Measurements from ENCODE around the gene PFDN1.

DNA sequence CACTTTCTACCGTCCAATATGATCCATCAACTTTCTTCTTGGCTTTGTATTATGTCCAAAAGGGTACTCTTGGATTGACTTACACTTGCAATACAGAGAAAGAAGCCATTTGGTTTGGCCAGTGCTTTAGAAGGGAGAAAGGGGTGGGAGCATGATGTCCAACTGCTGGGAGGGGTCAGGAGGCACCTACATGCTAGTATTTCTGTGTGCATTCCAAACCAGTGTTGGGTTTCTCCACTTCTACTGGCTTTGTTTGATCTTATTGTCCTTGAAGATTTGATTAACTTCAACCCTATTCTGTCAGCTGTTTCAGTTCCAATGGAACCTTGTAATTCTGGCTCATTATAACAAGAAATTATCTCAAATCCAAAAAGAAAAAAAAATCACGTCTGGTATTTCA lies 100.3 kb downstream of the PFDN1 start:
- TF ChIP-seq EZH2 (IDR thresholded peaks at IDR 0.05; ENCODE audit: low read depth, unreplicated experiment): no peak
- TF ChIP-seq, protein P1, sequence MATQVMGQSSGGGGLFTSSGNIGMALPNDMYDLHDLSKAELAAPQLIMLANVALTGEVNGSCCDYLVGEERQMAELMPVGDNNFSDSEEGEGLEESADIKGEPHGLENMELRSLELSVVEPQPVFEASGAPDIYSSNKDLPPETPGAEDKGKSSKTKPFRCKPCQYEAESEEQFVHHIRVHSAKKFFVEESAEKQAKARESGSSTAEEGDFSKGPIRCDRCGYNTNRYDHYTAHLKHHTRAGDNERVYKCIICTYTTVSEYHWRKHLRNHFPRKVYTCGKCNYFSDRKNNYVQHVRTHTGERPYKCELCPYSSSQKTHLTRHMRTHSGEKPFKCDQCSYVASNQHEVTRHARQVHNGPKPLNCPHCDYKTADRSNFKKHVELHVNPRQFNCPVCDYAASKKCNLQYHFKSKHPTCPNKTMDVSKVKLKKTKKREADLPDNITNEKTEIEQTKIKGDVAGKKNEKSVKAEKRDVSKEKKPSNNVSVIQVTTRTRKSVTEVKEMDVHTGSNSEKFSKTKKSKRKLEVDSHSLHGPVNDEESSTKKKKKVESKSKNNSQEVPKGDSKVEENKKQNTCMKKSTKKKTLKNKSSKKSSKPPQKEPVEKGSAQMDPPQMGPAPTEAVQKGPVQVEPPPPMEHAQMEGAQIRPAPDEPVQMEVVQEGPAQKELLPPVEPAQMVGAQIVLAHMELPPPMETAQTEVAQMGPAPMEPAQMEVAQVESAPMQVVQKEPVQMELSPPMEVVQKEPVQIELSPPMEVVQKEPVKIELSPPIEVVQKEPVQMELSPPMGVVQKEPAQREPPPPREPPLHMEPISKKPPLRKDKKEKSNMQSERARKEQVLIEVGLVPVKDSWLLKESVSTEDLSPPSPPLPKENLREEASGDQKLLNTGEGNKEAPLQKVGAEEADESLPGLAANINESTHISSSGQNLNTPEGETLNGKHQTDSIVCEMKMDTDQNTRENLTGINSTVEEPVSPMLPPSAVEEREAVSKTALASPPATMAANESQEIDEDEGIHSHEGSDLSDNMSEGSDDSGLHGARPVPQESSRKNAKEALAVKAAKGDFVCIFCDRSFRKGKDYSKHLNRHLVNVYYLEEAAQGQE (IDR thresholded peaks at IDR 0.05; ENCODE audit: unreplicated experiment): no peak
- TF ChIP-seq, protein P2, sequence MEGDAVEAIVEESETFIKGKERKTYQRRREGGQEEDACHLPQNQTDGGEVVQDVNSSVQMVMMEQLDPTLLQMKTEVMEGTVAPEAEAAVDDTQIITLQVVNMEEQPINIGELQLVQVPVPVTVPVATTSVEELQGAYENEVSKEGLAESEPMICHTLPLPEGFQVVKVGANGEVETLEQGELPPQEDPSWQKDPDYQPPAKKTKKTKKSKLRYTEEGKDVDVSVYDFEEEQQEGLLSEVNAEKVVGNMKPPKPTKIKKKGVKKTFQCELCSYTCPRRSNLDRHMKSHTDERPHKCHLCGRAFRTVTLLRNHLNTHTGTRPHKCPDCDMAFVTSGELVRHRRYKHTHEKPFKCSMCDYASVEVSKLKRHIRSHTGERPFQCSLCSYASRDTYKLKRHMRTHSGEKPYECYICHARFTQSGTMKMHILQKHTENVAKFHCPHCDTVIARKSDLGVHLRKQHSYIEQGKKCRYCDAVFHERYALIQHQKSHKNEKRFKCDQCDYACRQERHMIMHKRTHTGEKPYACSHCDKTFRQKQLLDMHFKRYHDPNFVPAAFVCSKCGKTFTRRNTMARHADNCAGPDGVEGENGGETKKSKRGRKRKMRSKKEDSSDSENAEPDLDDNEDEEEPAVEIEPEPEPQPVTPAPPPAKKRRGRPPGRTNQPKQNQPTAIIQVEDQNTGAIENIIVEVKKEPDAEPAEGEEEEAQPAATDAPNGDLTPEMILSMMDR (conservative IDR thresholded peaks at IDR 0.05; ENCODE audit: low read depth in 2 of 2): no peak
- no peak for TF ChIP-seq EZH2phosphoT487 (IDR thresholded peaks at IDR 0.05; ENCODE audit: unreplicated experiment)
- no peak for TF ChIP-seq POLR2AphosphoS5 (IDR thresholded peaks at IDR 0.05; ENCODE audit: low read depth)
- no peak for TF ChIP-seq JUNB (IDR thresholded peaks at IDR 0.05; ENCODE audit: unreplicated experiment)
- TF ChIP-seq CREB1 (CRISPR knock-in tag; IDR thresholded peaks at IDR 0.05; ENCODE audit: low read depth): no peak
- no peak for TF ChIP-seq ZNF331 (CRISPR knock-in tag; IDR thresholded peaks at IDR 0.05; ENCODE audit: low read depth)

All from GM23338 (cell line).